Endothelial cell of umbilical vein (primary cell): ENCODE measurements around the gene CTNND2. TPM values are rescaled to one million over a fixed set of nuclear protein-coding genes. Genes with fewer than 3 reads are reported as not detected.

Experiments
- BruUV-seq: library from RNA; stranded (reverse); fragments of 400-500 nt; replicated peaks from 2 replicates; lab custom pipeline; 2021; lab: Mats Ljungman, UMichigan
- CTCF ChIA-PET: fragments of 300-600, 350-600 bp; sonication (Branson Sonifier 250); formaldehyde crosslinking; loops from one replicate; lab custom pipeline; 2021; ENCODE audit warnings: antibody characterized with exemption, inconsistent platforms; lab: Charles Lee
- POLR2A ChIA-PET: fragments of 300-600, 350-600 bp; sonication (Branson Sonifier 250); formaldehyde crosslinking; loops from one replicate; lab custom pipeline; 2021; ENCODE audit warnings: antibody characterized with exemption, inconsistent platforms; lab: Charles Lee
- DNase-seq: peaks from one replicate; pipeline ENCODE4 v3.0.0-alpha.2; 2011; ENCODE audit warnings: low read depth, low spot score
- FAIRE-seq: peaks from 2 replicates; lab custom pipeline; 2011; peaks lifted over from hg19 to GRCh38; lab: Jason Lieb, UNC
- H2AFZ ChIP-seq: 2 replicates; pipeline ENCODE4 v1.6.0; 2012; ENCODE audit warnings: low read depth, low read length, control low read depth, inconsistent platforms
- H3K27ac ChIP-seq: 2 replicates; pipeline ENCODE4 v1.5.1; 2011; ENCODE audit warnings: low read depth, mild to moderate bottlenecking, control low read depth, low read length, moderate library complexity; ENCODE audit not compliant: insufficient read depth
- H3K27me3 ChIP-seq, 2 experiments: 2 replicates each; pipeline versions ENCODE4 v1.6.0 to v1.6.1; 2011; ENCODE audit warnings: low read length in 2 of 2, mixed read lengths in 1 of 2; ENCODE audit not compliant: control insufficient read depth in 2 of 2, insufficient read depth in 2 of 2
- H3K36me3 ChIP-seq, 2 experiments: 2 replicates in 1 of 2; 3 replicates in 1 of 2; pipeline ENCODE4 v1.5.1; 2011; ENCODE audit warnings: low read length in 2 of 2, mild to moderate bottlenecking in 1 of 2, moderate library complexity in 1 of 2; ENCODE audit not compliant: control insufficient read depth in 2 of 2, insufficient read depth in 2 of 2; ENCODE audit errors: extremely low read depth in 1 of 2
- H3K4me1 ChIP-seq: 3 replicates; pipeline ENCODE4 v1.5.1; 2011; ENCODE audit warnings: mild to moderate bottlenecking, low read length; ENCODE audit not compliant: control insufficient read depth, insufficient read depth; ENCODE audit errors: extremely low read depth
- H3K4me2 ChIP-seq: 2 replicates; pipeline ENCODE4 v1.6.1; 2011; ENCODE audit warnings: low read length, control low read depth, mixed read lengths; ENCODE audit not compliant: insufficient read depth
- H3K4me3 ChIP-seq, 3 experiments: fragments of 200-600 bp in 1 of 3; sonication (generic), shearing (Covaris generic) in 1 of 3; replicated peaks in 1 of 3; 2 replicates each; pipeline ENCODE4 v1.5.1; 2011 to 2016; ENCODE audit warnings: control low read depth in 3 of 3, low read length in 3 of 3, mild to moderate bottlenecking in 2 of 3, inconsistent platforms in 1 of 3, low read depth in 1 of 3, moderate library complexity in 1 of 3; ENCODE audit not compliant: insufficient read depth in 1 of 3
- H3K79me2 ChIP-seq: 2 replicates; pipeline ENCODE4 v1.6.0; 2012; ENCODE audit warnings: low read length, inconsistent platforms; ENCODE audit not compliant: control insufficient read depth, insufficient read depth
- H3K9ac ChIP-seq: replicated peaks from 2 replicates; pipeline ENCODE3; 2011; ENCODE audit warnings: low read length, control low read depth; ENCODE audit not compliant: insufficient read depth; ENCODE audit errors: extremely low read depth
- H3K9me1 ChIP-seq: replicated peaks from 3 replicates; pipeline ENCODE4 v1.6.0; 2011; ENCODE audit warnings: mild to moderate bottlenecking, low read length; ENCODE audit not compliant: control insufficient read depth, insufficient read depth; ENCODE audit errors: extremely low read depth
- H3K9me3 ChIP-seq: replicated peaks from 2 replicates; pipeline ENCODE4 v1.5.1; 2012; ENCODE audit warnings: low read length, inconsistent platforms; ENCODE audit not compliant: control insufficient read depth, insufficient read depth
- H4K20me1 ChIP-seq: replicated peaks from 2 replicates; pipeline ENCODE3; 2011; ENCODE audit warnings: mild to moderate bottlenecking, low read length; ENCODE audit not compliant: control insufficient read depth, insufficient read depth; ENCODE audit errors: extremely low read depth
- CTCF ChIP-seq, 2 donors: IDR thresholded peaks; 1 replicate in 1 of 2; 2 replicates in 1 of 2; pipeline ENCODE4 v1.5.1; 2011; ENCODE audit warnings: low read length in 2 of 2, mild to moderate bottlenecking in 2 of 2, moderate library complexity in 2 of 2, control low read depth in 1 of 2, inconsistent platforms in 1 of 2, low read depth in 1 of 2; ENCODE audit not compliant: insufficient read depth in 1 of 2; ENCODE audit errors: extremely low read depth in 1 of 2
- EZH2 ChIP-seq: IDR thresholded peaks from 2 replicates; pipeline ENCODE4 v1.6.1; 2012; ENCODE audit warnings: borderline replicate concordance, low read depth, mild to moderate bottlenecking, moderate library complexity, low read length, inconsistent platforms; ENCODE audit not compliant: severe bottlenecking
- FOS ChIP-seq: IDR thresholded peaks from 2 replicates; pipeline ENCODE4 v1.6.1; 2011; ENCODE audit warnings: mild to moderate bottlenecking, low read length, moderate library complexity, borderline replicate concordance; ENCODE audit not compliant: insufficient read depth
- GATA2 ChIP-seq: IDR thresholded peaks from 2 replicates; pipeline ENCODE4 v1.7.0; 2011; ENCODE audit warnings: low read depth, mild to moderate bottlenecking, moderate library complexity, mixed read lengths, low read length; ENCODE audit not compliant: insufficient read length, insufficient read depth
- JUN ChIP-seq: IDR thresholded peaks from 2 replicates; pipeline ENCODE4 v1.6.1; 2011; ENCODE audit warnings: borderline replicate concordance, low read depth; ENCODE audit not compliant: insufficient read length, insufficient read depth
- MAX ChIP-seq: IDR thresholded peaks from 2 replicates; pipeline ENCODE4 v1.6.1; 2011; ENCODE audit not compliant: insufficient read depth, insufficient read length
- MYC ChIP-seq: IDR thresholded peaks from one replicate; pipeline ENCODE4 v1.6.1; 2011; ENCODE audit warnings: mild to moderate bottlenecking, low read depth, low read length
- POLR2A ChIP-seq: IDR thresholded peaks from 2 replicates; pipeline ENCODE4 v1.6.1; 2012; ENCODE audit warnings: low read depth, mild to moderate bottlenecking, control low read depth, low read length
- POLR2AphosphoS5 ChIP-seq: IDR thresholded peaks from 2 replicates; pipeline ENCODE4 v1.6.1; 2012; ENCODE audit warnings: low read depth, mild to moderate bottlenecking, control low read depth, low read length, moderate library complexity; ENCODE audit not compliant: insufficient read depth
- dilution Hi-C: fragments of 300-500 bp; cut with MboI; formaldehyde crosslinking; loops from one replicate; pipeline ENCODE4 v1.15.0; 2019; ENCODE audit warnings: low sequenced_read_pairs; ENCODE audit not compliant: extremely low pct_ligation_motif_present
- intact Hi-C: fragments of 100-400 bp; cut with micrococcal nuclease; formaldehyde crosslinking; loops from one replicate; pipeline ENCODE4 v1.10.0; 2022
- polyA plus RNA-seq, 4 experiments: library from polyadenylated mRNA; depleted of rRNA in 3 of 4; stranded (reverse) in 3 of 4; unstranded in 1 of 4; fragments of >200 nt; gene quantifications; 2 replicates each; pipeline versions ENCODE4 v1.2.1 to v1.2.3, GENCODE V29; 2011 to 2012; ENCODE audit warnings: missing spikeins in 1 of 4
- total RNA-seq: library from RNA; stranded (reverse); gene quantifications from 2 replicates; pipeline ENCODE4 v1.2.3, GENCODE V29; 2021

The CTNND2 gene
- total and polyA plus RNA-seq, 2 donors (not counting 3 experiments of a cell fraction or from before 2014, with no cell fraction given): not detected

GRCh38 chr5:11054014-11054413 lies 850.2 kb downstream of the CTNND2 start:
- POLR2A ChIA-PET: no interaction called here
- H3K79me2 ChIP-seq: no peaks in the 10 kb centered on the region
- H3K36me3 ChIP-seq: no peaks in the 10 kb centered on the region
- H3K9ac ChIP-seq: no peak overlapping the region
- H3K9me1 ChIP-seq: no peaks in the 10 kb centered on the region
- H3K27ac ChIP-seq: no peak overlapping the region
- H3K4me2 ChIP-seq: no peak overlapping the region
- dilution Hi-C loops: no loop called here
- H3K4me1 ChIP-seq: no peaks in the 10 kb centered on the region
- intact Hi-C loops: no loop called here
- H3K9me3 ChIP-seq: no peaks in the 10 kb centered on the region
- H2AFZ ChIP-seq: no peak overlapping the region
- no peaks in the 10 kb centered on the region for H4K20me1 ChIP-seq
- CTCF ChIA-PET: no interaction called here
- DNase-seq (no peak), FAIRE-seq (no peak)
- TF ChIP-seq FOS (no peak), EZH2 (no peak), MYC (no peak), POLR2AphosphoS5 (no peak), GATA2 (no peak), POLR2A (no peak), JUN (no peak), CTCF (IDR thresholded peaks at IDR 0.05; ENCODE audit: extremely low read depth in 1 of 2, insufficient read depth in 1 of 2, low read depth in 1 of 2, low read length in 2 of 2) (no peak), MAX (no peak)
- no TSS peak for BruUV-seq
- H3K4me3 ChIP-seq: no peak overlapping the region
- no peaks in the 10 kb centered on the region for H3K27me3 ChIP-seq
